KMS-11 (cell line): ENCODE results near the gene CACNA1A.
"Not testable (repeated sequence)": the region's sequence is repeated elsewhere in the genome, so short reads cannot be mapped to it uniquely, and the experiment has no call there.

Experiments used
- H2AFZ ChIP-seq: fragments of 200-600 bp; sonication (generic); 2 replicates; pipeline ENCODE4 v1.6.1; 2016; ENCODE audit warnings: antibody characterized with exemption, mixed run types, low read depth
- H3K27ac ChIP-seq: fragments of 200-600 bp; sonication (generic); 2 replicates; pipeline ENCODE4 v1.6.1; 2016; ENCODE audit warnings: mild to moderate bottlenecking, mixed run types
- H3K27me3 ChIP-seq: fragments of 200-600 bp; sonication (generic); 2 replicates; pipeline ENCODE4 v1.6.1; 2017; ENCODE audit warnings: mild to moderate bottlenecking, low read depth, mixed run types, moderate library complexity; ENCODE audit not compliant: insufficient read depth
- H3K36me3 ChIP-seq: fragments of 200-600 bp; sonication (generic); 2 replicates; pipeline ENCODE4 v1.6.1; 2017; ENCODE audit warnings: mild to moderate bottlenecking, mixed run types; ENCODE audit not compliant: insufficient read depth
- H3K4me1 ChIP-seq: fragments of 200-600 bp; sonication (generic); 2 replicates; pipeline ENCODE4 v1.6.1; 2016; ENCODE audit warnings: mild to moderate bottlenecking, low read depth, mixed run types; ENCODE audit not compliant: poor library complexity, severe bottlenecking
- H3K4me2 ChIP-seq: fragments of 200-600 bp; sonication (generic); 2 replicates; pipeline ENCODE4 v1.7.0; 2016; ENCODE audit warnings: mild to moderate bottlenecking, mixed run types
- H3K4me3 ChIP-seq: fragments of 200-600 bp; sonication (generic); IDR thresholded peaks from 2 replicates; pipeline ENCODE4 v1.6.1; 2017; ENCODE audit warnings: low read depth, low read length, mixed read lengths; ENCODE audit not compliant: insufficient read depth
- H3K79me2 ChIP-seq: fragments of 200-600 bp; sonication (generic); 2 replicates; pipeline ENCODE4 v1.6.1; 2016; ENCODE audit warnings: low read depth, mixed run types; ENCODE audit not compliant: insufficient read depth
- H3K9ac ChIP-seq: fragments of 200-600 bp; sonication (generic); 2 replicates; pipeline ENCODE4 v1.6.1; 2016; ENCODE audit warnings: mild to moderate bottlenecking, mixed run types
- H4K20me1 ChIP-seq: fragments of 200-600 bp; sonication (generic); 2 replicates; pipeline ENCODE4 v1.6.1; 2016; ENCODE audit warnings: mild to moderate bottlenecking, mixed run types; ENCODE audit not compliant: insufficient read depth
- CTCF ChIP-seq: fragments of 200-600 bp; sonication (generic); conservative IDR thresholded peaks from 2 replicates; pipeline ENCODE4 v1.6.1; 2017; ENCODE audit warnings: low read depth, mild to moderate bottlenecking, antibody characterized with exemption, low read length, moderate library complexity, mixed read lengths

The CACNA1A gene

GRCh38 chr19:13184926-13185325 is 321.4 kb downstream of the CACNA1A start:
- not testable (repeated sequence) for H2AFZ ChIP-seq, H3K4me2 ChIP-seq, H3K4me1 ChIP-seq

DNA sequence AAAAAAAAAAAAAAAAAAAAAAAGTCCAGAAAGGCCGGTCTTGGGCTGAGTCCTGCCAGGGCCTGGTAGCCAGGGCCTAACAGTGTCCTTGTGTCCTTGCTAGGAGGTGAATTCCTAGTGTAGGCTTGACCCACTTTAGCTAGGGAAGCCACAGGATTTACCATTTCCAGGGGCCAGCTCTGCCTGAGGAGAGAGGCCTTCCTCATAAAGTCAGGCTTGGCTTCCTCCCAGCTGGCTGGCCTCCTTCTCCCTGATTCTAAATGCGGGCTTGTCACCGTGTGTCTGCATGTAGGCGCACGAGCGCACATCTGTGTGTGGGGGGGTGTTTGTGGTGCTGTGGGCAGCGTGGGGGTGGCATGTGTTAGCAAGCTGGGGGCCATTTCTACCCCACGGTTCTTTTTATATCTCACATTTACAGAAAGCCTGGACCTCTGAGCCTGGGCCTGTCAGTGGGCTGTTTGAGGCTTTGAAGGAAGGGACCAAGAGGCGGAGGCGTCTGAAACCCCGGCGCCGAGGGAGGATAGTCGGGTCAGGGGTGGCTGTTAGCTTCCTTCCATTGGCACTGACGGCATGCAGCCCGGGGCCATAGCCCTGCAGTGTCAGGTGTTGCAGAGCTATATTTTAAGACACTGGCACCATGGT is 324.4 kb downstream of the CACNA1A start:
- Histone ChIP-seq H3K36me3 (no peaks in the 10 kb centered on the region), H3K79me2 (no peaks in the 10 kb centered on the region), H4K20me1 (no peaks in the 10 kb centered on the region), H3K27ac (no peak overlapping the region), H3K4me2 (no peak overlapping the region), H3K4me3 (no peak overlapping the region), H3K27me3 (peaks cover 3% of the 10 kb centered on the region; the same call in 1 of the 2 replicates), H2AFZ (no peak overlapping the region), H3K9ac (no peak overlapping the region), H3K4me1 (no peaks in the 10 kb centered on the region)
- no peak for TF ChIP-seq CTCF

More at GRCh38 chr19:13184926-13185325, 321.4 kb downstream of the CACNA1A start:
- H4K20me1 ChIP-seq, H3K36me3 ChIP-seq, H3K4me3 ChIP-seq, H3K9ac ChIP-seq, H3K79me2 ChIP-seq, H3K27ac ChIP-seq: not testable (repeated sequence)
- peaks cover 14% of the 10 kb centered on the region; the same call in 1 of the 2 replicates for H3K27me3 ChIP-seq

DNA sequence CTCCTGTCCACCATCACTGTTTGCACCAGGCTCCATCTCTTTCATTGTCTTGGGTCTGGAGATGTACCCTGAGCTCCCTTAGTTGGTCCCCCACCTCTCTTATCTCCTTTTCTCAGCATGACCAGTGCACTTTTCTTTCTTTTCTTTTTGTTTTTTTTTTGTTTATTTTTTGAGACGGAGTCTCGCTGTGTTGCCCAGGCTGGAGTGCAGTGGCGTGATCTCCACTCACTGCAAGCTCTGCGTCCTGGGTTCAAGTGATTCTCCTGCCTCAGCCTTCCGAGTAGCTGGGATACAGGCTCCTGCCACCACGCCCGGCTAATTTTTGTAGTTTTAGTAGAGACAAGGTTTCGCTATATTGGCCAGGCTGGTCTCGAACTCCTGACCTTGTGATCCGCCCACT is 328.0 kb downstream of the CACNA1A start:
- H3K27ac ChIP-seq, H3K4me3 ChIP-seq, H3K4me2 ChIP-seq, H2AFZ ChIP-seq, H3K27me3 ChIP-seq, H3K4me1 ChIP-seq, H3K79me2 ChIP-seq, H3K36me3 ChIP-seq, H3K9ac ChIP-seq, H4K20me1 ChIP-seq: not testable (repeated sequence)

- not testable (repeated sequence) for H3K36me3 ChIP-seq, H4K20me1 ChIP-seq, H3K4me1 ChIP-seq, H3K4me2 ChIP-seq, H3K27ac ChIP-seq, H3K79me2 ChIP-seq, H2AFZ ChIP-seq, H3K27me3 ChIP-seq, H3K9ac ChIP-seq, H3K4me3 ChIP-seq
Measured at GRCh38 chr19:13177584-13177983, 328.7 kb downstream of the CACNA1A start.

DNA sequence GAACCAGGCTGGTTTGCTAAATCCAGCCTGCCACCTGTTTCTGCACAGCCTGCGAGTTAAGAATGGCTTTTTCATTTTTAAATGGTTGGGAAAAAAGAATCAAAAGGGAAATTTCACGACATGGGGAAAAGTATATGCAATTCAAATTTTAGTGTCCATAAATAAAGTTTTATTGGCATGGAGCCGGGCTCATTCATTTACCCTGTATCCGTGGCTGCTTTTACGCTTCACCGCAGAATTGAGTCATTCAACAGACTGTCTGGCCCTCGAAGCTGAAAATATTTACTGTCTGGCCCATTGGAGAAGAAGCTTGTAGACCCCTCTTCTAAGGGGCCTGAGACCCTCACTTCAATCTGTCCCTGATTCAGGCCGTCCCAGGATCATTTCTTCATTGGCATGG is 329.9 kb downstream of the CACNA1A start:
- Histone ChIP-seq H4K20me1 (no peaks in the 10 kb centered on the region), H3K9ac (no peak overlapping the region), H2AFZ (no peak overlapping the region), H3K4me3 (no peak overlapping the region), H3K79me2 (no peaks in the 10 kb centered on the region), H3K36me3 (no peaks in the 10 kb centered on the region), H3K4me2 (no peak overlapping the region), H3K27ac (no peak overlapping the region), H3K27me3 (no peaks in the 10 kb centered on the region; the same call in 1 of the 2 replicates), H3K4me1 (peaks cover 14% of the 10 kb centered on the region)
- TF ChIP-seq CTCF, result no peak

GRCh38 chr19:13173139-13173737 is 333.0 kb downstream of the CACNA1A start:
- Histone ChIP-seq H3K4me2 (no peak overlapping the region), H2AFZ (no peak overlapping the region), H3K9ac (no peak overlapping the region), H3K4me1 (peaks cover 38% of the 10 kb centered on the region), H4K20me1 (no peaks in the 10 kb centered on the region), H3K36me3 (no peaks in the 10 kb centered on the region), H3K27ac (no peak overlapping the region), H3K79me2 (no peaks in the 10 kb centered on the region), H3K4me3 (no peak overlapping the region), H3K27me3 (no peaks in the 10 kb centered on the region; the same call in 1 of the 2 replicates)
- TF ChIP-seq CTCF, result no peak
